Urinary bladder (tissue), 4 donors: ENCODE data around the gene LPIN1. TPM values are rescaled to one million over a fixed set of nuclear protein-coding genes. Genes with fewer than 3 reads are reported as not detected.
"Not testable (repeated sequence)": the region's sequence is repeated elsewhere in the genome, so short reads cannot be mapped to it uniquely, and the experiment has no call there.

Experiments
- DNase-seq: peaks from one replicate; pipeline ENCODE4 v3.0.0-alpha.2; 2015; ENCODE audit errors: extremely low spot score
- H3K27ac ChIP-seq: one replicate; pipeline ENCODE4 v1.5.1; 2013; ENCODE audit warnings: low read depth, mild to moderate bottlenecking, moderate library complexity
- H3K36me3 ChIP-seq: one replicate; pipeline ENCODE4 v1.6.1; 2013; ENCODE audit warnings: mild to moderate bottlenecking, moderate library complexity; ENCODE audit not compliant: insufficient read depth
- H3K4me1 ChIP-seq: one replicate; pipeline ENCODE4 v1.6.1; 2013; ENCODE audit warnings: mild to moderate bottlenecking, moderate library complexity; ENCODE audit not compliant: insufficient read depth
- H3K4me3 ChIP-seq: one replicate; pipeline ENCODE4 v1.5.1; 2013; ENCODE audit warnings: low read depth, low read length
- WGBS: extraction: QIAGEN DNeasy Blood & Tissue Kit; methylation state at CpG from one replicate; pipeline ENCODE4 v1.1.7; 2013; 5-methylcytosine and 5-hydroxymethylcytosine counted together
- polyA plus RNA-seq: library from polyadenylated mRNA; stranded (reverse); fragments of 200-250 nt; gene quantifications from one replicate; pipeline ENCODE4 v1.2.3, GENCODE V29; 2013
- total RNA-seq: library from RNA; depleted of rRNA; stranded (reverse); fragments of >200 nt; gene quantifications from one replicate; pipeline ENCODE4 v1.2.3, GENCODE V29; 2014
- donor health status: healthy with polysubstance abuse.
- donor health status: healthy.

LPIN1 gene
- total and polyA plus RNA-seq, 2 donors: 27.3 to 34.1 TPM

- no peak overlapping the region for H3K4me3 ChIP-seq
- H3K27ac ChIP-seq: no peak overlapping the region
- H3K36me3 ChIP-seq: no peaks in the 10 kb centered on the region
- 90% methylated on average over 5 of the region's 5 CpGs for WGBS
- DNase-seq: no peak
- no peaks in the 10 kb centered on the region for H3K4me1 ChIP-seq
These were observed 86.1 kb downstream of the LPIN1 start for GRCh38 chr2:11832531-11832930.

DNA sequence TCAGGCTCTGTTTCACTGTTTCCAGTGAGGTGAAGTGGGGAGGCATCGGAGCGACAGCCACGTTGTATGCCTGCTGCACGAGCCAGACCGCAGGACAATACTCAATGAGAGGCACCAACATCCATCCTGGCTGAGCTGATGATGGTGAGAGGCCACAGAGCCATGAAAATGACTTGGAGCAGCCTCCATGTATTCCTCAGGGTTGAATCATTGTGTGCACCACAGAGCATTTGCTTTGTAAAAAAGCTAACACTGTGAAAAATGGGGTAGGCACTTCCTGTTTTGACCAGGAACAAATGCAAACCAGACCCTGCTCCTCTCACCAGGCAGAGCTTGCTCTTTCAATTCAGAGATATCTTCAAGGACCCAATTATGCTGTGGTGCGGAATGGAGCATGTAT lies 87.2 kb downstream of the LPIN1 start:
- no peak for DNase-seq
- Histone ChIP-seq H3K4me3 (no peak overlapping the region), H3K36me3 (no peaks in the 10 kb centered on the region), H3K27ac (no peak overlapping the region), H3K4me1 (no peaks in the 10 kb centered on the region)
- whole genome bisulfite sequencing: 96% methylated on average over 6 of the region's 6 CpGs

GRCh38 chr2:11835403-11835802 lies 89.0 kb downstream of the LPIN1 start:
- DNase-seq: no peak
- H3K27ac ChIP-seq: no peak overlapping the region
- H3K36me3 ChIP-seq: no peaks in the 10 kb centered on the region
- H3K4me3 ChIP-seq: no peak overlapping the region
- H3K4me1 ChIP-seq: no peaks in the 10 kb centered on the region
- WGBS: 97% methylated on average over 4 of the region's 4 CpGs

DNA sequence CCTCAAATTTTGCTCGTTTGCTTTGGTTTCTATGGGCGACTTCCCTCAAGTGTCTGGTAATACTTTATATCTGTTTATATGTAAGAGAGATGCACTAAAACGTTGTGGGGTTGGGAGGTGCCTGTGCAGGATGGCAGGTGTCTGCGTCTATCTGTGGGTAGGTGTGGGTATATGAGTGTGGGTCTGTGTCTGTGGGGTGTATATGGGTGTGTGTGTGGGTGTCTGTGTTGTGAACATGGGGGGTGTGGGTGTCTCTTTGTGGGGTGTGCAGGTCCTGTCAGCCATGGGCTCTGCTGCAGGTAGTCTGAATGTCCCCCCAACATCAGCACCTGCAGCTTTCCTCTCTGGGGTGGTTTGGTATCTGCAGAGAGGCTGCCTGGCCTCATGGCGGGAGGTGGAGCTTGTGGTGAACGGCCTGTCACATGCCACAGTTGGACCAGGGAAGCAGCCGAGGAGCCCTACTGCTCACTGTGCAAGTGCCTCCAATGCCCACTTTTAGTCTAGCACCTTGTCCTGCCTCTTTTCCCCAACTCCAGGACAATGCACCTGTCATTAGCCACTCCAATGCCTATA lies 90.3 kb downstream of the LPIN1 start:
- Histone ChIP-seq H3K4me3 (no peak overlapping the region), H3K27ac (no peak overlapping the region), H3K4me1 (no peaks in the 10 kb centered on the region), H3K36me3 (no peaks in the 10 kb centered on the region)
- 85% methylated on average over 7 of the region's 7 CpGs for WGBS
- no peak for DNase-seq

DNA sequence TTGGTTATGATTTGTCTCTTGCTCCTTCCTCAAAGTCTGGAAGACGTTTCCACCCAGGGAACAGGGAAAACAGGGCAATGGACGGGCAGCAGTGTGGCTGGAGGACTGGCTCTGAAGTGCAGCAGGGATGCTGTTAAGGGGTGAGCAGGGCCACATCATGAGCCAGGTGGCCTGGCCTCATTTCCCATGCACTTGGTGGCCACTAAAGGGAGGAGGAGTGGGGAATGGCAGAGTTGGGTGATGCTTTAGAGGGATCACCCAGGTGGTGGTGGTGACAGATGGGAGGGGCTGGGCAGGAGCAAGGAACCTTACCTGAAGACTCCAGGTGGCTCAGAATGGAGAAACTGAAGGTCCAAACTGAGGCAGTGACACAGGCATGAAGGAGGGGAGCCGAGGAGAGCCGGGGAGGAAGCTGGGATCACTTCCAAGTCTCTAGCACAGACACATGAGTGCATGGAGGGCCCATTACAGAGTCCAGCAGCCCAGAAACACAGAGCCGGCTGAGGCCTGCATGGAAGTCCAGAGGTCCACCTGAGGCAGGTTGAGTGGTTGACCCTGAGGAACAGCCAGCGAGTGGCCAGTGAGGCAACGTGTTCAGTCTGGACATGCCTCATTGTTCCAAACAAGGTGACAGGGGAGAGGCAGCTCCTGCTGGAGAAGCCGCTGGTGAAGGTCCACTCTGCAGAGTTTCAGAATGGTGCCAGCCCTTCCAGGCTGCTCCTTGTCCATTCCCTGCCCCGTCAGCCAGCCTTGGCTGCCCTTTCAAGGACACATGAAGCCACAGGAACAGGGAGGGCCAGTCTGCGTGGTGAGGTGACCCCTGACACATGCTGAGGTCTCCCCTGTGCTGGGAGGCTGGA lies 91.7 kb downstream of the LPIN1 start:
- H3K4me3 ChIP-seq: no peak overlapping the region
- no peaks in the 10 kb centered on the region for H3K36me3 ChIP-seq
- no peak overlapping the region for H3K27ac ChIP-seq
- 85% methylated on average over 10 of the region's 10 CpGs for WGBS
- H3K4me1 ChIP-seq: no peaks in the 10 kb centered on the region
- no peak for DNase-seq

GRCh38 chr2:11839916-11840315 lies 93.5 kb downstream of the LPIN1 start:
- Histone ChIP-seq H3K36me3 (no peaks in the 10 kb centered on the region), H3K27ac (no peak overlapping the region), H3K4me3 (no peak overlapping the region), H3K4me1 (no peaks in the 10 kb centered on the region)
- no peak for DNase-seq
- 25% methylated on average over 4 of the region's 4 CpGs for WGBS

DNA sequence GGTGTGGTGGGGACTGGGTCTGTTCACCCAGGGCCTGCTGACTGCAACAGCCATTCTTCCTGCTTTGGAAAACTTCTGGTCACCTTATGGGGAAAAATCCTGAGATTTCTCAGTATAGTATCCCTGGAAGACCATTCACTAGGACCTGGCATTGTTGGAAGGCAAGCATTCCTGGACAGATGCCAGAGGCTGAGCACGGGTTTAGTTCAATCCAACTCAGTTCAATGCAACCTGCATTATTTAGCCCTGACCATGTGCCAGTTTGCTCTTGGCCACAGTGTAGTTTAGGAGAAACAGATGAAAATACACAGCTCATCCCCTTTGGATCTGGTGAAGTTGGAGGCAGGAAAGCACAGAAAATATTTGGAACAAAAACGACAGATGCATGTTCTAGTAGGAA lies 95.9 kb downstream of the LPIN1 start:
- Histone ChIP-seq H3K27ac (no peak overlapping the region), H3K4me3 (no peak overlapping the region), H3K4me1 (no peaks in the 10 kb centered on the region), H3K36me3 (no peaks in the 10 kb centered on the region)
- no peak for DNase-seq
- WGBS: 33% methylated on average over 2 of the region's 2 CpGs

GRCh38 chr2:11844798-11845197 lies 98.4 kb downstream of the LPIN1 start:
- DNase-seq, H3K4me3 ChIP-seq, H3K27ac ChIP-seq, H3K4me1 ChIP-seq, H3K36me3 ChIP-seq: not testable (repeated sequence)
- WGBS: 93% methylated on average over 1 of the region's 1 CpG

- H3K27ac ChIP-seq, H3K36me3 ChIP-seq, H3K4me3 ChIP-seq, H3K4me1 ChIP-seq, DNase-seq: not testable (repeated sequence)
- 90% methylated on average over 2 of the region's 2 CpGs for WGBS
These were observed 101.5 kb downstream of the LPIN1 start for GRCh38 chr2:11847935-11848334.

DNA sequence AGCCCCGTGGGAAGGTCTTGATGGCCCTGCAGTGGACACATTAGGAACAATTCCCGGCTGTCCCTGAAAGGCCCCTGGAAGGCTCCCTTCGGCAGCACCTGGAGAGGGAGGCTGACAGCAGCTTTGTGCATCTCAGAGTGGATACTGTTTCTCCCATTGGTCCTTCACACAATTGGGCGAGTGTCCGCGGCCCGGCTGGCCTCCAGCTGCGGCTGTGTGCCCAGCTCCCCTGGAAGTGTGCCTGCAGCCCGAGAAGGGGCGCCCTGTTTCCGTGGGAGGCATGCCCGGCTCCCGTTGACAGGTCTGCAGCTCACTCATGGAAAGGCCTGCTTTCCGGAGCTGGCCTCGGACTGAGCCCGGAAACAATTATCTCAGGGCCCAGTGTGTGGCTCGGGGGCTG lies 103.7 kb downstream of the LPIN1 start:
- Histone ChIP-seq H3K36me3 (no peaks in the 10 kb centered on the region), H3K4me3 (no peak overlapping the region), H3K27ac (no peak overlapping the region), H3K4me1 (no peaks in the 10 kb centered on the region)
- DNase-seq: no peak
- WGBS: 88% methylated on average over 17 of the region's 17 CpGs

DNA sequence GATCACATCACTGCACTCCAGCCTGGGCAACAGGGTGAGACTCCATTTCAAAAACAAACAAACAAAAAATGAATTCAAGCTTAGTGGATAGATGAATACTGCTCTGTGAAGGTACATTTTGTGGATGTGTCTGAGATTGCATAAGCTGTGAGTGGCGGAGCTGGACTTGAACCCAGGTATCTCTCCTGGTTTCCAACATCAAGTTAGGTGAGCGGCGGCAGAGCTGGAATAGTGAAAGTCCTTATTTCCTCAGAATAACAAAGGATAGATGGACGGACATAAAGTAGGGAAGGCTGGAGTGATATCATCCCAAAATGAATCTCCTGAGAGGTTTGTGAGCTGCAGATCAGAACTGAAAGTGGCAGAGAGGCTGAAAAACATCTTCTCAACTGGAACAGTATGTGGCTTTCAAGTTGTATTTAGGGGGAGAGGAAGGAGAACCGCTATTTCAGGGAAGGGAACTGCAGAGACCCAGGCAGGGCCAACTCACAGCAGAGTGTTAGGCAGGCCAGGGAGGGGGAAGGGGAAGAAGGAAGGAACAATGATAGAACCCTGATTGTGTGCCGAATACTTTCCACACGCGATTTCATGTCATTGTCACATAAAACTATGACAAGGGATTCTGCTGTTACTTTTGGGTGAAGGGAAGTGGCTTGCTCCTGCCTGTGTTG lies 106.2 kb downstream of the LPIN1 start:
- no peak for DNase-seq
- no peak overlapping the region for H3K27ac ChIP-seq
- H3K4me1 ChIP-seq: no peaks in the 10 kb centered on the region
- no peak overlapping the region for H3K4me3 ChIP-seq
- 80% methylated on average over 8 of the region's 8 CpGs for WGBS
- no peaks in the 10 kb centered on the region for H3K36me3 ChIP-seq

DNA sequence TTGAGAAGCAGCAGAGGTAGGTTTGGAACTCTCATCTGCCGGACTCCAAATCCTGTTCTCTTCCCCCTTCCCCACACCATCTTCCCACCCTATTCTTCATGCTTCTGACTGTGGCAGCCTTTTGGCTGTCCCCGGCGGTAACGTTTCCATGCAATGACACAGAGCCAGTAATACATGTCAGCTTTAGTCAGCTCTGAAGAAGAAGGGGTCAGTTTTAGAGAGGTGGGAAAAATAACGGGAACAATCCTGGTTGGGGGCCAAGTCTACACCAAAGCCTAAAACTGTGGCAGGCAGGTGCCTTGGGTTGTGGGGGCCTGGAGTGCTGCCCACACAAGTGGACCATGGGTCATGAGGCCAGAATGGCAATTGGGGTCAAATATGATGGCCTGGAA lies 106.8 kb downstream of the LPIN1 start:
- H3K36me3 ChIP-seq: no peaks in the 10 kb centered on the region
- WGBS: 82% methylated on average over 5 of the region's 5 CpGs
- H3K4me3 ChIP-seq: no peak overlapping the region
- no peak overlapping the region for H3K27ac ChIP-seq
- no peak for DNase-seq
- H3K4me1 ChIP-seq: no peaks in the 10 kb centered on the region

DNA sequence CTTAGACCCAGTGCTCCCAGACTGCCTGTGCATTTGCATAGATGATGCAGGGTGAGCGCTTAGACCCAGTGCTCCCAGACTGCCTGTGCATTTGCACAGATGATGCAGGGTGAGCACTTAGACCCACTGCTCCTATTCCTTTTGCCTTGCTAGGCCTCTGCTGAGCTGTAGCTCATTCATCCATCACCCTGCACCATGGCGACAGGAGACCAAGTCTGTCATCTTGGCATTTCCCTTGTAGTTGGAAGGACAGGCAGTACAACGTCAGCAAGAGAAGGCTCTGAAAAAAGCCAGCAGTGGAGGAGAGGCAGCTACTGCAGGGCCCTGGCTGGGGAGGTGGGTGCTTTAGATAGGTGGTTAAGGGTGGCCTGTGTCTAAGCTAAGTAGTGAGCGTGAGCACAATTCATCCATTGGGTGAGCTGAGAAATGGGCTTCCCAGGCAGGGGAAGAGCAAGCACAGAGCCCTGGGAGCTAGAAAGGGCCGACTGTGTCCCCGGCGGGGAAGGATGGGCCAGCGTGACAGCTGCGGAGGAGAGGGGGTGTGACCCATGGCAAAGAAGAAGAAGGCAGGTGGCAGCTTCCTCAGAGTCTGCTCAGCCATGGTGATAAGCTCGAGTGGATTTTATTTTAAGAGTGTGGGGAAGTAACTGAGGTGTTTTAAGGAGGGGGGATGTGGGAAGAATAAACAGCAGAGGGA lies 108.8 kb downstream of the LPIN1 start:
- DNase-seq: no peak
- no peak overlapping the region for H3K27ac ChIP-seq
- H3K4me3 ChIP-seq: no peak overlapping the region
- no peaks in the 10 kb centered on the region for H3K4me1 ChIP-seq
- no peaks in the 10 kb centered on the region for H3K36me3 ChIP-seq
- 84% methylated on average over 10 of the region's 10 CpGs for WGBS
